Liver (tissue), 9 donors: Measurements from ENCODE around the gene IFIT1B. TPM values are rescaled to one million over a fixed set of nuclear protein-coding genes. Genes with fewer than 3 reads are reported as not detected.

Source experiments
- DNase-seq: peaks from one replicate; pipeline ENCODE4 v3.0.0-alpha.2; 2017; ENCODE audit warnings: low spot score
- H3K27ac ChIP-seq, 2 donors: one replicate each; pipeline ENCODE4 v1.7.0; 2013; ENCODE audit warnings: inconsistent platforms in 2 of 2, low read length in 2 of 2, control low read depth in 1 of 2, low read depth in 1 of 2, mild to moderate bottlenecking in 1 of 2
- H3K27me3 ChIP-seq, 4 donors: one replicate each; pipeline versions ENCODE4 v1.6.1 to v1.7.0; 2013; ENCODE audit warnings: low read length in 3 of 4, inconsistent platforms in 1 of 4, mild to moderate bottlenecking in 1 of 4, moderate library complexity in 1 of 4; ENCODE audit not compliant: control insufficient read depth in 4 of 4, insufficient read depth in 4 of 4
- H3K36me3 ChIP-seq, 4 donors: one replicate each; pipeline versions ENCODE4 v1.6.1 to v1.7.0; 2013; ENCODE audit warnings: low read length in 3 of 4, mild to moderate bottlenecking in 3 of 4, low read depth in 1 of 4, moderate library complexity in 1 of 4; ENCODE audit not compliant: control insufficient read depth in 4 of 4, insufficient read depth in 3 of 4
- H3K4me1 ChIP-seq, 4 donors: one replicate each; pipeline versions ENCODE4 v1.6.1 to v1.7.0; 2013; ENCODE audit warnings: low read length in 3 of 4, mild to moderate bottlenecking in 3 of 4, moderate library complexity in 1 of 4; ENCODE audit not compliant: control insufficient read depth in 4 of 4, insufficient read depth in 4 of 4
- H3K4me3 ChIP-seq, 3 donors: one replicate each; pipeline versions ENCODE4 v1.6.1 to v1.7.0; 2013; ENCODE audit warnings: low read length in 3 of 3, control low read depth in 1 of 3, low read depth in 1 of 3, mild to moderate bottlenecking in 1 of 3
- H3K9ac ChIP-seq, 2 donors: one replicate each; pipeline ENCODE4 v1.7.0; 2013; ENCODE audit warnings: low read length in 2 of 2, mild to moderate bottlenecking in 2 of 2, moderate library complexity in 2 of 2, control low read depth in 1 of 2, low read depth in 1 of 2
- H3K9me3 ChIP-seq, 4 donors: one replicate each; pipeline versions ENCODE4 v1.6.1 to v1.7.0; 2013; ENCODE audit warnings: low read length in 3 of 4; ENCODE audit not compliant: control insufficient read depth in 4 of 4
- EGR1 ChIP-seq, 2 donors: IDR thresholded peaks; 2 replicates each; pipeline ENCODE4 v1.6.1; 2016 to 2018; ENCODE audit warnings: antibody characterized with exemption in 2 of 2, low read depth in 2 of 2
- FOXA1 ChIP-seq: IDR thresholded peaks from 2 replicates; pipeline ENCODE4 v1.6.1; 2016; ENCODE audit warnings: antibody characterized with exemption
- FOXA2 ChIP-seq: IDR thresholded peaks from 2 replicates; pipeline ENCODE4 v1.6.1; 2016; ENCODE audit warnings: antibody characterized with exemption
- GABPA ChIP-seq, 2 donors: IDR thresholded peaks in 1 of 2; conservative IDR thresholded peaks in 1 of 2; 2 replicates each; pipeline ENCODE4 v1.6.1; 2016; ENCODE audit warnings: antibody characterized with exemption in 2 of 2, mild to moderate bottlenecking in 1 of 2, moderate library complexity in 1 of 2
- HNF4A ChIP-seq, 2 donors: conservative IDR thresholded peaks; 2 replicates each; pipeline ENCODE4 v1.6.1; 2016; ENCODE audit warnings: antibody characterized with exemption in 2 of 2, mild to moderate bottlenecking in 2 of 2
- HNF4G ChIP-seq: IDR thresholded peaks from 2 replicates; pipeline ENCODE4 v1.6.1; 2016; ENCODE audit warnings: antibody characterized with exemption
- JUND ChIP-seq, 2 donors: IDR thresholded peaks; 2 replicates each; pipeline ENCODE4 v1.6.1; 2016; ENCODE audit warnings: antibody characterized with exemption in 2 of 2
- NR2F2 ChIP-seq: IDR thresholded peaks from 2 replicates; pipeline ENCODE4 v1.6.1; 2016; ENCODE audit warnings: antibody characterized with exemption
- RAD21 ChIP-seq, 2 donors: IDR thresholded peaks; 2 replicates each; pipeline ENCODE4 v1.6.1; 2016; ENCODE audit warnings: antibody characterized with exemption in 2 of 2, mild to moderate bottlenecking in 2 of 2
- RXRA ChIP-seq, 2 donors: IDR thresholded peaks; 2 replicates each; pipeline ENCODE4 v1.6.1; 2017 to 2018; ENCODE audit warnings: antibody characterized with exemption in 2 of 2, mild to moderate bottlenecking in 1 of 2
- SP1 ChIP-seq: IDR thresholded peaks from 2 replicates; pipeline ENCODE4 v1.6.1; 2018; ENCODE audit warnings: antibody characterized with exemption, mild to moderate bottlenecking
- TAF1 ChIP-seq: conservative IDR thresholded peaks from 2 replicates; pipeline ENCODE4 v1.6.1; 2016; ENCODE audit warnings: antibody characterized with exemption, mild to moderate bottlenecking
- YY1 ChIP-seq: IDR thresholded peaks from 2 replicates; pipeline ENCODE4 v1.6.1; 2016; ENCODE audit warnings: antibody characterized with exemption, mild to moderate bottlenecking
- WGBS: extraction: QIAGEN DNeasy Blood & Tissue Kit; methylation state at CpG from one replicate; pipeline ENCODE4 v1.1.7; 2013; 5-methylcytosine and 5-hydroxymethylcytosine counted together
- polyA plus RNA-seq, 2 donors: library from polyadenylated mRNA; stranded (reverse) in 1 of 2; unstranded in 1 of 2; fragments of 200-250 nt in 1 of 2; fragments of >200 nt in 1 of 2; fragmentation: Nextera tagmentation in 1 of 2; extraction: Ambion mirVana in 1 of 2; gene quantifications; one replicate each; pipeline versions ENCODE4 v1.2.1 to v1.2.3, GENCODE V29; 2013 to 2015
- total RNA-seq, 2 donors: library from RNA; depleted of rRNA; stranded (reverse); fragments of >200 nt; gene quantifications; one replicate each; pipeline ENCODE4 v1.2.3, GENCODE V29; 2014
- TF ChIP-seq, protein P1 (sequence below): IDR thresholded peaks from 2 replicates; pipeline ENCODE4 v1.6.1; 2016; ENCODE audit warnings: antibody characterized with exemption
- TF ChIP-seq, protein P2 (sequence below): IDR thresholded peaks from 2 replicates; pipeline ENCODE4 v1.6.1; 2016; ENCODE audit warnings: antibody characterized with exemption
- TF ChIP-seq, protein P3 (sequence below): IDR thresholded peaks from 2 replicates; pipeline ENCODE4 v1.6.1; 2016; ENCODE audit warnings: antibody characterized with exemption, mild to moderate bottlenecking
- TF ChIP-seq, protein P4 (sequence below): fragments of 150-350 bp; IDR thresholded peaks from 2 replicates; pipeline ENCODE4 v1.5.1; 2017; ENCODE audit warnings: improper control_type of control experiment, low read depth, low read length; ENCODE audit not compliant: missing input control
- TF ChIP-seq, protein P5 (sequence below): IDR thresholded peaks from 2 replicates; pipeline ENCODE4 v1.6.1; 2016; ENCODE audit warnings: antibody characterized with exemption
- donor health status: healthy.
- donor health status: healthy.
- donor health status: healthy.
- donor health status: healthy.
- donor health status: healthy.

IFIT1B gene
- total and polyA plus RNA-seq, 4 donors, result 0.15 to 13.3 TPM; not detected in 2

DNA sequence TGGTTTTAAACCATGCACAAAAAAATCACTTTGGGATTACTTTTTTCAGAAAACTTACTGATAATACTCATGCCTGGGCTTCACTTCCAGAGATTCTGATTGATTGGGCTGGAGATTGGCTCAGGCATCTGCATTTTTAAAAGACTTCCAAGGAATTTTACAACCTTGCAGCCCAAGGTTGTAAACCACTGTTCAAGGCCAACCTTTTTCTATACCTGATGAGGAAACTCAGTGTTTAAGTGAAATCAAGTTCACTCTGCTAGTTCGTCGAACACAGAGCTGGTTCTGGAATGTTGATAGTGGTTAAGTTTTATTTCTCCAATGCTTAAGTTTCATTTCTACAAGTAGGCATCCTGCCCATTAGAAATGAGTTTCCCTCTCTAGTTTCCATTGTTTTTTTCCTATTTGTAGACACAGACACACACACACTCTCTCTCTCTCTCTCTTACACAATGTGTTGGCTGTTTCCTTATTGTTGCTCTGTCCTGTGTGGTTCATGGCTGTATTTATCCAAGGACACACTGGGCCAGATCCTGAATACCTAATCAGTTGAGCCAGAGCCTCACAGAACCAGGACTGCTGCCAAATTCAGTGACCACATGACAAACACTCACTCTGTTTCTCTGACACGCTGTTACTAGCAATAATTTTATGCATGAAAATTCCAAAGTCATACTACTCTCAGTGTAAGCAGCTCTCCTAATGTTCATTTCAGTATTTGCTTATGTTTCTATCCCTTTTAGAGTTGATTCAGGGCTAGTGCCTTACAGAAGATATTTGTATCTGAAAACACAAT lies 3.7 kb upstream of the IFIT1B start:
- Histone ChIP-seq H3K27ac (peak overlapping the region; percentile 91 to 94), H3K36me3 (no peaks in the 10 kb centered on the region), H3K4me3 (no peak overlapping the region), H3K9ac (peak overlapping the region in 1 of 2 donors; percentile 64), H3K9me3 (no peaks in the 10 kb centered on the region), H3K4me1 (peaks cover 4 to 41% (median 27%) of the 10 kb centered on the region in 4 donors), H3K27me3 (no peaks in the 10 kb centered on the region)
- TF ChIP-seq, protein P1, sequence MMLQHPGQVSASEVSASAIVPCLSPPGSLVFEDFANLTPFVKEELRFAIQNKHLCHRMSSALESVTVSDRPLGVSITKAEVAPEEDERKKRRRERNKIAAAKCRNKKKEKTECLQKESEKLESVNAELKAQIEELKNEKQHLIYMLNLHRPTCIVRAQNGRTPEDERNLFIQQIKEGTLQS, result peak; percentile 81
- peak; percentile 81 to 85 for TF ChIP-seq HNF4A (conservative IDR thresholded peaks at IDR 0.05)
- TF ChIP-seq, protein P2, sequence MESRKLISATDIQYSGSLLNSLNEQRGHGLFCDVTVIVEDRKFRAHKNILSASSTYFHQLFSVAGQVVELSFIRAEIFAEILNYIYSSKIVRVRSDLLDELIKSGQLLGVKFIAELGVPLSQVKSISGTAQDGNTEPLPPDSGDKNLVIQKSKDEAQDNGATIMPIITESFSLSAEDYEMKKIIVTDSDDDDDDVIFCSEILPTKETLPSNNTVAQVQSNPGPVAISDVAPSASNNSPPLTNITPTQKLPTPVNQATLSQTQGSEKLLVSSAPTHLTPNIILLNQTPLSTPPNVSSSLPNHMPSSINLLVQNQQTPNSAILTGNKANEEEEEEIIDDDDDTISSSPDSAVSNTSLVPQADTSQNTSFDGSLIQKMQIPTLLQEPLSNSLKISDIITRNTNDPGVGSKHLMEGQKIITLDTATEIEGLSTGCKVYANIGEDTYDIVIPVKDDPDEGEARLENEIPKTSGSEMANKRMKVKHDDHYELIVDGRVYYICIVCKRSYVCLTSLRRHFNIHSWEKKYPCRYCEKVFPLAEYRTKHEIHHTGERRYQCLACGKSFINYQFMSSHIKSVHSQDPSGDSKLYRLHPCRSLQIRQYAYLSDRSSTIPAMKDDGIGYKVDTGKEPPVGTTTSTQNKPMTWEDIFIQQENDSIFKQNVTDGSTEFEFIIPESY, result peak; percentile 89
- peak; percentile 85 for TF ChIP-seq NR2F2
- peak; percentile 96 to 98 for TF ChIP-seq RXRA (IDR thresholded peaks at IDR 0.05)
- peak in 1 of 2 donors; percentile 39 for TF ChIP-seq GABPA (IDR thresholded peaks at IDR 0.05 in 1 of 2, conservative IDR thresholded peaks at IDR 0.05 in 1 of 2)
- TF ChIP-seq, protein P3, sequence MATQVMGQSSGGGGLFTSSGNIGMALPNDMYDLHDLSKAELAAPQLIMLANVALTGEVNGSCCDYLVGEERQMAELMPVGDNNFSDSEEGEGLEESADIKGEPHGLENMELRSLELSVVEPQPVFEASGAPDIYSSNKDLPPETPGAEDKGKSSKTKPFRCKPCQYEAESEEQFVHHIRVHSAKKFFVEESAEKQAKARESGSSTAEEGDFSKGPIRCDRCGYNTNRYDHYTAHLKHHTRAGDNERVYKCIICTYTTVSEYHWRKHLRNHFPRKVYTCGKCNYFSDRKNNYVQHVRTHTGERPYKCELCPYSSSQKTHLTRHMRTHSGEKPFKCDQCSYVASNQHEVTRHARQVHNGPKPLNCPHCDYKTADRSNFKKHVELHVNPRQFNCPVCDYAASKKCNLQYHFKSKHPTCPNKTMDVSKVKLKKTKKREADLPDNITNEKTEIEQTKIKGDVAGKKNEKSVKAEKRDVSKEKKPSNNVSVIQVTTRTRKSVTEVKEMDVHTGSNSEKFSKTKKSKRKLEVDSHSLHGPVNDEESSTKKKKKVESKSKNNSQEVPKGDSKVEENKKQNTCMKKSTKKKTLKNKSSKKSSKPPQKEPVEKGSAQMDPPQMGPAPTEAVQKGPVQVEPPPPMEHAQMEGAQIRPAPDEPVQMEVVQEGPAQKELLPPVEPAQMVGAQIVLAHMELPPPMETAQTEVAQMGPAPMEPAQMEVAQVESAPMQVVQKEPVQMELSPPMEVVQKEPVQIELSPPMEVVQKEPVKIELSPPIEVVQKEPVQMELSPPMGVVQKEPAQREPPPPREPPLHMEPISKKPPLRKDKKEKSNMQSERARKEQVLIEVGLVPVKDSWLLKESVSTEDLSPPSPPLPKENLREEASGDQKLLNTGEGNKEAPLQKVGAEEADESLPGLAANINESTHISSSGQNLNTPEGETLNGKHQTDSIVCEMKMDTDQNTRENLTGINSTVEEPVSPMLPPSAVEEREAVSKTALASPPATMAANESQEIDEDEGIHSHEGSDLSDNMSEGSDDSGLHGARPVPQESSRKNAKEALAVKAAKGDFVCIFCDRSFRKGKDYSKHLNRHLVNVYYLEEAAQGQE, result peak; percentile 83
- TF ChIP-seq, protein P4, sequence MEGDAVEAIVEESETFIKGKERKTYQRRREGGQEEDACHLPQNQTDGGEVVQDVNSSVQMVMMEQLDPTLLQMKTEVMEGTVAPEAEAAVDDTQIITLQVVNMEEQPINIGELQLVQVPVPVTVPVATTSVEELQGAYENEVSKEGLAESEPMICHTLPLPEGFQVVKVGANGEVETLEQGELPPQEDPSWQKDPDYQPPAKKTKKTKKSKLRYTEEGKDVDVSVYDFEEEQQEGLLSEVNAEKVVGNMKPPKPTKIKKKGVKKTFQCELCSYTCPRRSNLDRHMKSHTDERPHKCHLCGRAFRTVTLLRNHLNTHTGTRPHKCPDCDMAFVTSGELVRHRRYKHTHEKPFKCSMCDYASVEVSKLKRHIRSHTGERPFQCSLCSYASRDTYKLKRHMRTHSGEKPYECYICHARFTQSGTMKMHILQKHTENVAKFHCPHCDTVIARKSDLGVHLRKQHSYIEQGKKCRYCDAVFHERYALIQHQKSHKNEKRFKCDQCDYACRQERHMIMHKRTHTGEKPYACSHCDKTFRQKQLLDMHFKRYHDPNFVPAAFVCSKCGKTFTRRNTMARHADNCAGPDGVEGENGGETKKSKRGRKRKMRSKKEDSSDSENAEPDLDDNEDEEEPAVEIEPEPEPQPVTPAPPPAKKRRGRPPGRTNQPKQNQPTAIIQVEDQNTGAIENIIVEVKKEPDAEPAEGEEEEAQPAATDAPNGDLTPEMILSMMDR, result no peak
- peak; percentile 75 to 84 for TF ChIP-seq EGR1 (IDR thresholded peaks at IDR 0.05; ENCODE audit: low read depth in 2 of 2)
- TF ChIP-seq FOXA1, result peak; percentile 89
- peak; percentile 98 for TF ChIP-seq SP1
- peak; percentile 93 for TF ChIP-seq YY1
- TF ChIP-seq FOXA2, result peak; percentile 90
- no peak for TF ChIP-seq TAF1
- peak; percentile 60 to 74 for TF ChIP-seq RAD21 (IDR thresholded peaks at IDR 0.05)
- TF ChIP-seq, protein P5, sequence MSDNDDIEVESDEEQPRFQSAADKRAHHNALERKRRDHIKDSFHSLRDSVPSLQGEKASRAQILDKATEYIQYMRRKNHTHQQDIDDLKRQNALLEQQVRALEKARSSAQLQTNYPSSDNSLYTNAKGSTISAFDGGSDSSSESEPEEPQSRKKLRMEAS, result peak; percentile 96
- TF ChIP-seq JUND (IDR thresholded peaks at IDR 0.05), result peak in 1 of 2 donors; percentile 87
- peak; percentile 41 for TF ChIP-seq HNF4G
- no peak for DNase-seq
- 9% methylated on average over 3 of the region's 3 CpGs for WGBS
